ENCODE measurements around the gene ZNF492.

GRCh38 chr19:22612316-22612715 lies 21.8 kb upstream of the ZNF492 start:
- TF ChIP-seq, protein P1, sequence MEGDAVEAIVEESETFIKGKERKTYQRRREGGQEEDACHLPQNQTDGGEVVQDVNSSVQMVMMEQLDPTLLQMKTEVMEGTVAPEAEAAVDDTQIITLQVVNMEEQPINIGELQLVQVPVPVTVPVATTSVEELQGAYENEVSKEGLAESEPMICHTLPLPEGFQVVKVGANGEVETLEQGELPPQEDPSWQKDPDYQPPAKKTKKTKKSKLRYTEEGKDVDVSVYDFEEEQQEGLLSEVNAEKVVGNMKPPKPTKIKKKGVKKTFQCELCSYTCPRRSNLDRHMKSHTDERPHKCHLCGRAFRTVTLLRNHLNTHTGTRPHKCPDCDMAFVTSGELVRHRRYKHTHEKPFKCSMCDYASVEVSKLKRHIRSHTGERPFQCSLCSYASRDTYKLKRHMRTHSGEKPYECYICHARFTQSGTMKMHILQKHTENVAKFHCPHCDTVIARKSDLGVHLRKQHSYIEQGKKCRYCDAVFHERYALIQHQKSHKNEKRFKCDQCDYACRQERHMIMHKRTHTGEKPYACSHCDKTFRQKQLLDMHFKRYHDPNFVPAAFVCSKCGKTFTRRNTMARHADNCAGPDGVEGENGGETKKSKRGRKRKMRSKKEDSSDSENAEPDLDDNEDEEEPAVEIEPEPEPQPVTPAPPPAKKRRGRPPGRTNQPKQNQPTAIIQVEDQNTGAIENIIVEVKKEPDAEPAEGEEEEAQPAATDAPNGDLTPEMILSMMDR (IDR thresholded peaks at IDR 0.05; ENCODE audit: insufficient read depth, low read length, poor library complexity, severe bottlenecking) = no peak
- TF ChIP-seq EZH2phosphoT487 (conservative IDR thresholded peaks at IDR 0.05; ENCODE audit: low read length) = no peak

Data from SU-DHL-6 (cell line).